GM18517 (cell line): ENCODE results near the gene LIPM.
"Not testable (repeated sequence)": the region's sequence is repeated elsewhere in the genome, so short reads cannot be mapped to it uniquely, and the experiment has no call there.

Experiments used
- ATAC-seq: cut with Tn5 transposase; IDR thresholded peaks from one replicate; pipeline ENCODE4 v1.9.1; 2021; ENCODE audit warnings: mild to moderate bottlenecking, moderate library complexity; ENCODE audit not compliant: unreplicated experiment

The LIPM gene

DNA sequence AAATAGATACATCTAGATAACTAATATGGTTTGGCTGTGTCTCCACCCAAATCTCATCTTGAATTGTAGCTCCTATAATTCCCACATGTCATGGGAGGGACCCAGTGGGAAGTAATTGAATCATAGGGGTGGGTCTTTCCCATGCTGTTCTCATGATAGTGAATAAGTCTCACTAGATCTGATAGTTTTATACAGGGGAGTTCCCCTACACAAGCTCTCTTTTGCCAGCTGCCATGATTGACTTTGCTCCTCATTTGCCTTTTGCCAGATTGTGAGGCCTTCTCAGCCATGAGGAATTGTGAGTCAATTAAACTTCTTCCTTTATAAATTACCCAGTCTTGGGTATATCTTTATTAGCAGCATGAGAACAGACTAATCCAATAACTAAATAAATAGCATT lies 35.1 kb downstream of the LIPM start:
- ATAC-seq = not testable (repeated sequence)

DNA sequence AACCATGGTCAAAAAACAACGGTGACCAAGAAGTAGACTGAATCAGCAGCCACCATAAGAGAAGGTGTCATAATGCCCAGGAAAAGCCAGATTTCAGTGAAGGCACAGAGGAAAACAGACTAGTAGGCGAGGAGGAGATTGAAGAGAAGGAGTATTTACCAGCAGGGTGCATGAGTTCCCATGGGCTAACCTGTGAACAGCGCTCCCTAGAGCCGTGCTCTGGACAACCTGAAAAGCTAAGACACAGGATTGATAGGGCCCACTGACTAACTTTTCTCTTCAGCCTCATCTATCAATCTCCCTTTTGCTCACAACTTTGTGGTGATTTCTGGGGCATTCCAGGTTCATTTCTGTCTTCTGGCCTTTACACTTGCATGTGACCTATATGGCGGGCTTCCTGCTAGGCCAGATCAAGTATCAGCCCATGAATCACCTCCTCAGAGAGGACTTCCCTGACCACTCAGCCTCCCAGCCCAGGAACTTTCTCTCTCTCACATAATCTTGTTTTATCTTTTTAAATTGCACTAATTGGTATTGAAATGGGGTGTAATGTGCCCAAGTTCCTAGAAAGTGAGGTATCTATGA lies 36.3 kb downstream of the LIPM start:
- ATAC-seq = no peak

DNA sequence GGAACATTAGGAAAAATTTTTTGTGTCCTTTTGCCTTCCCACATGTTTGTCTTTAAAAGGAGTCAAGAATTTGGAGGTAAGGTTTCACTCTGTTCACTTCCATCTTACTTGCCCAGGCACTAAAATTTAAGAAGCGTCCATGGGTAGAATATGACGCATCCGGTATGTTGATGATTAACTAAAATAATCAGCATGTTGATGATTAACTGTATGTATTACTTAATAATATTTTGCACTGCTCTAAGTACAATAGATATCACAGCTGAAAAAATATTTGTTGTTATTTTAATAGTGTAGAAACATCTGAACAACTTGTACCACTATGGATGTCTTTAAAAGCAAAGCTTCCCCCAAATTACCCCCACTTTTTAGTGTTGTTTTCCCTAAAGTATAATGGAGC lies 37.6 kb downstream of the LIPM start:
- ATAC-seq = no peak

DNA sequence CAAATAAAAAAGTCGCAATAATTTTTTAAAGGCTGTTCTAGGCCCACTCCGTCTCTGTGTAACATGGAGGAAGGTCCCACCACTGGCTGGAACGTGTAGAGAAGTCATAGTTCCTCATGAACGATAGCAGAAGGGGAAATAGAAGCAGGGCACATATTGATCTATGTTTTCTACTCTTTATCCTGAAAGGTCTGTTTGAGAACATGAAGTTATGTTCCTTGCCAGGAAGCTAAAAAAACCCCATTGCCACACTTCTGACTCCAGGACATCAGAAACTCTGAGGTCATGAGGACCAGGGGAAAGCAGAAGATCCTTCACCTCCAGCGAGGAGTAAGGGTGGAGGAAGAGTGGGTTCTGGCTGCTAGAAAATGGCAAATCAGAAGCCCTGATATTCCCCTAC lies 38.4 kb downstream of the LIPM start:
- no peak for ATAC-seq

DNA sequence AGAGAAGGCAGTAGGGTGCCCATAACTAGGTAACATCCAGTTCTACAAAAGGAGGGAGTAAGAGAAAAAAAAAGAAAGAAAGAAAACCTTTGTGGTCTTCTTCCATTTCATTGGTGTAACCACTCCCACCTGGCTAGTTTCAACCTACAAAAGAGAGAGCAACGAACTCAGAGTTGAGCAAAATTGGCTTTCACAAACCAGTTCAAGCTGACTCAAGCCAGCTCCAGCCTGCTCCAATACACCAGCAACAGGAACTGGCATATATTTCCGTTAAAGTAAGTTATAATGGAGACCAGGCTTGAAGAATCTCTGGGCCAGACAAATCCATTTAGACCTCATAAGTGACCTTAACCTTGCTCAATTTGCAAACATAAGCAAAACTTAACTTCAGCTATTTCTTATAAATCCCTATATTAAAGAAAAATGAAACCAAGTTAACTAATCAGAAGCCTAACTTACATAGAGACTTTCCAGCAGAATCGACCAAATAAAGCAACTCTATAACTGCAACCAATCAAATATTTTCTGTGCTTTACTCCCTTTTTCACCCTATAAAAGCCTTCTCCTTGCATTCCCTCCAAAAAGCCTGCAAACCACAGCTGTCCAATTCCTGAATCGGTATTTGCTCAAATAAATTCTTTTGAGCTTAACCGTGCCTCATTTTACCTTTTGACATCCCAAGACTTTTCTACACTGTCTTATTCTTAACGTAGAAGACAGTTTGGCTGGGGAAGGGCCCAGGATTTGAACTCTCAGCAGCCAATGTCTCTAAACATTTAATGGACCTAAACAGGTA lies 39.0 kb downstream of the LIPM start:
- ATAC-seq = no peak

DNA sequence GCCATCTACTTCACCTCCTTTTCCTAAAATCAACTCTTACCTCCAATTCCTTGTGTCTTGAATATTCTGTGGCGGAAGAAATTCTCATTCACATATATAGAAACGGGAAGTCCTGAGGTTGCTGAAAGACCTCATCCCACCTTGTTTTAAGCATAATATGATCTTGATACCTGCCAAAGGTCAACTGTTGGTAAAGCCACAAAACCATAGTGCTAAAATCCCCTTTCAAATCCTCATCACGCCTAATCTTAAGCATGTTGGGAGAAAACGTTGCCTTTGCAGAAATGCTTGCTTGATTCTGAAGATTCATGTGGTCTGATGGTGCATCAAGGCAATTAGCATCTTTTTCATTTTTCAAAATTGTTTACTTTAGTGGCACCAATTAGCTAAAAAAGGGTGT lies 40.6 kb downstream of the LIPM start:
- no peak for ATAC-seq

DNA sequence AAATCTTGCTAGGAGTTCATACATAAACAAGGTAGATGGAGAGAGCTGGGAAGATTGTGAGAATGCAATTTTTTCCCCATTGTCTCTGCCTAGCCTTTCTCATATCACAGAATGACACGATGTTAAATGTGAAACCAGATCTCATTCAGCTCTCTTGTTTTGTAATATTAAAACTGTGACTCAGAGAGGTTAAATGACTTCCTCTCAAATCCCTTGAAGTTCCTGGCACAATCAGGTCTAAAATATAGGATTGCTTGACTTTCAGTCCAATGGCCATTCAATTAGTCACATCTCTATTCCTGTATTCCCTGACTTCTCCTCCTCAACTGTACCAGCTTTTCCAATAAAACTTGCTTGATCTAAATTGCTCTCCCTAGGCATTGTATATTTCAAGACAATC lies 46.0 kb downstream of the LIPM start:
- ATAC-seq = no peak

DNA sequence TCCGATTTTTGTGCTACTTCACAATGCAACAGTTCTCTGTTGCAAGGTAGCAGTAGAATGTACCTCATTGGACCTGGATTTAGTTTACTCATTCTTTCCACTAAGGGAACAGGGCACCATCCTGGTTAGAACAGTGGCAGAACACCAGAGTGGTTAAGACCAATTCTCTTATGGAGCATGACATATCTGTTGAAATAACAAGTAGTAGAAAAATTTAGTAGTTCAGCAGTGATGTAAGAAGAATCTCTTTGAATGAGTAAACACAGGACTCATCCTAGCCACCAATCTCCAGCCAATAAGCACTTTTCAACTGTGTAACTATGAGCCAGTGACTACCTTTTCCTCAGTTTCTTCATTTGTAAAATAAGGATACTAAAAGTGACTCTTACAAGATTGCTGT lies 46.7 kb downstream of the LIPM start:
- no peak for ATAC-seq

DNA sequence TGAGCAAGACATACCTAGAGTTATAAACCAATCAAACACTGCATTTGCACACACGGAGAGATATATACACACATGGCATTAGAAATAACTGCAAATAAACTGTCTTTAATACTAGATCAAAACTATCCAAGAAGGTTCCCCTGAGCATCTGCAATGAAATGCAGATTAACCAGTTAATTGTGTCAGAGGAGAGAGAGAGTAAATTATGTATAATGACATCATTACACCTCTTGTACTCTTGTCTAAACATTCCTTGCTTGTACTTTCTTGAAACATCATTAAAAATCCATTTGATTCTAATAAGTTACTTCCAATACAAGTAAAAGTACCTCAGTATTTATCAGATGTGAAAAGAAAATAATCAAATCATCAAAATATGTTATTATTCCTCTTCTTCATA lies 48.2 kb downstream of the LIPM start:
- ATAC-seq = no peak

DNA sequence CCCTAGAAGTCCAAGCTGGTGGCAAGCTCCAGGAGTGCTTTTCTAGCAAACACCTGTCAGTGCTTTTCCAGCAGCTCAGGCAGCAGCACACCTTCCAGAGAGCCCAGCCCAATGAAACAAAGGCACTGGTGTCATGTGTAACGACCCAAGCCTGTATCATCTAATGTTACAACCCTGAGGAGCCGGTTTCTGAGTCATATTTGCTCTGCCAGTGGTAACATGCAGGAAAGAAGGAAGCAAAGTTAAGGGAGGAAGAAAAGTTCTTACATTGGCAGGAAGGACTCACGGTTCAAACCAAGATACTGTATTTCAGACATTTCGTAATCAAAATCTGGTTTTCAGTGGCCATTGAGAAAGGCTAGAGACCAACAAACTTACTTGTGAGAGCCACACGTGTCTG lies 49.2 kb downstream of the LIPM start, which contains the start of gene ANKRD22:
TSS of gene ANKRD22 (minus strand) at position 139 of the 400 bp plus-strand sequence. CDS start 237 bp downstream, outside the sequence.
- ATAC-seq = no peak

DNA sequence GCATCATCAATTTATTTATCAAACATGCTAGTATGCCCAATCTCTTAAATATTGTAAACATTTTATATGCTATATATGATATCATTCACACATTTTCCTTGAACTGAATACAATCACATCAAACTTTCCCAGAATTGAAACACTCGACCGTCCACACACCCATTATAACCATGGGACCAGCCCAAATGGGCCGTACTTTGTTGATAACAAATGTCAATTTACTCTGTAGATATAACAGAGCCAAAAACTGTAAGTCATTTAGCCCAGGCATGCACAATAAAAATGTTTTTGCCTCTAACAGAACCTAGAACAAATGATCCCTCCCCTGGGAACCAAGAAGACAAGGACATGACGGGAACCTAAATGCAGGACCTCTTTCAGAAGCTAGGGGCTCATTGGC lies 49.8 kb downstream of the LIPM start:
- no peak for ATAC-seq

DNA sequence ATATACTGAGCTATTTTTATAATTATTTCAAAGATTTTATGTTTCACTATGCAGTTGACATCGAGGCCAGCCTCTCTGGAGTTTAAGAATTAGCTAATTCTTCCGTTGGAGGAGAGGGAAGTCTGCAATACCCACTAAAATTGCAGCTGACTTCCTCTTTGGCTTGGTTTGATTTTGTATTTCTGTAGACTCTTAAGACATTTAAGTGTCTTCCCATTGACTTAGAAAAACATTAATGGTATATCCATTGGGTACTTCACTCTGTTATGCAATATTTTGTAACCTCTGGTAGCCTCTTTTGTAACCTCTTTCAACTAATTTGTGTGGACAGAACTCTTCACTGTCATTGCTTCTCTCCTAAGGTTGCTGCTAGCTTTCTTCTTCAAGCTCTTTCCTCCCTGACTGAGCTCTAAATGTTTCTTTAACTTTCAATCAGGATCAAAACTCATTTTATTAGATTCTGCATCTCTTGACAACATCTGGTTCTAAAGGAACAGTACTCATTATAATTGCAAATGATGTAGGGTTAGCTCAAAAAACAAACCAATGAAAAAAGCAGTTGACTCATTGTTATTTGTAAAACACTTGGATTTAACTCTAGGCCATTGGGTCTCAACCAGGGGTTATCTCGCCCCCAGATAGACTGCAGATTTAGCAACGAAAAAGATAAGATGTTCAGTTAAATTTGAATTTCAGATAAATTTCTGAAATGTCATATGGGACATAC lies 50.8 kb downstream of the LIPM start:
- ATAC-seq = no peak

DNA sequence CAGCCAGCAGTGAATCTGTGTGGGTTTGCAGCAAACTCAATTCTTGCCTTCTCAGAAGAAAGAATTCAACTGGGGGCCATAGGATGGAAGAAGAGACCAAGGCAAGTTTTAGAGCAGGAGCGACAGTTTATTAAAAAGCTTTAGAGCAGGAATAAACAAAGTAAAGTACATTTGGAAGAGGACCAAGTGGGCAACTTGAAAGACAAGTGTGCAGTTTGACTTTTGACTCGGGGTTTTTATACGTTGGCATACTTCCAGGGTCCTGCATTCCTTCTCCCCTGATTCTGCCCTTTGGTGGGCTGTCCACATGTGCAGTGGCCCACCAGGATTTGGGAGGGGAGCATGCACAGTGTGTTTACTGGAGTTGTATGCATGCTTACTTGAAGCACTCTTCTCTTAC lies 52.2 kb downstream of the LIPM start:
- no peak for ATAC-seq

DNA sequence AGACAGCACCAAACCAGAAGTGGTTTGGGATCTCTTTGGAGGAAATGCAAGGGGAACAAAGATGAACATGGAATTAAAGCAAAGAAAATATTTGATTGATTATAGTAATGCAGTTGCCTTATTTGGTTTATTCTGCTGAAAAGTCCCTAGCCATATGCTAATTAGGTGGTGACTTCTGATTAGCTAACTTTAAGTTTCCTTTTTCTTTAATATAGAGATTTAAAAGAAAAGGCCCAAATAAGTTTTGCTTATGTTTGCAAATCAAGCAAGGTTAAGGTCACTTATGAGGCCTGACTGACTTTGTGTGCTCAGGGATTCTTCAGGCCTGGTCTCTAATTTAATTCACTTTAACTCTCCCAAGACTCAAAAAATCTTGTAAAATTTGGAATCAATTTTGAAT lies 55.3 kb downstream of the LIPM start:
- ATAC-seq = no peak

DNA sequence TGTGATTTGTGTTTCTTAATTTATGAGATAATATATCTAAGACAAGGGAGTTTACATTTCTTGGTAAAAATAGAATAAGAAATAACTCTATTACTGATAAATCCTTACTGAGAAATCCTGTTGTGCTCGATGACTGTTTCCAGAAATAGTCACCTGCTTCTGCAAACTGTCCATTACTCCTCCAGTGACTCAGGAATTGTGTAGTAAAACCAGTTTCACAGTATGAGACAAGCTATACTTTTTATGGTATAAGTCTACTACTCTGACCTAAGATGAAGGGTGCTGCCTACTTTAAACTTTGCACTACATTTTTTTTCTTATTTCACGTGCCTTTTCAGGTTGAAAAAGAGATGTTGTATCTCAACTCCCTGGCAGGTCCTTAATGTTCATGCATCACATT lies 56.0 kb downstream of the LIPM start:
- ATAC-seq = no peak

DNA sequence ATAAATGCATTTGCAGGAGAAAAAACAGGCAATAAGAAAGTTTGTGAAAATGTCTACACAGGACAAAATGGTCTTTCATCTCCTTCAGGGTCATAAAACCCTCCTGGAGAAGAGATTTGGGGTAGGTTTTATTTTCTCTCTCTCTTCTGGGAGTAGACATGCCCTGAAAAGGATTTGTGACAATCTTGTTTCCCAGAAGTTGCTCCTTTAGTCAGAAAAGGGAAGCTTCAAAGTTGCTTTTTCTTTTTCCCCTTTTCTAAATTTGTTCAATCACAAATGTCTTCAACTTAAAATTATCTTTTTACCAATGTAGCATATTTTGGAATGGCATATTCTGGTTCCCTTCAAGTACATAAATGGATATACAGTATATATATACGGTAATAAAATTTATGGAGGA lies 58.5 kb downstream of the LIPM start:
- ATAC-seq = no peak

DNA sequence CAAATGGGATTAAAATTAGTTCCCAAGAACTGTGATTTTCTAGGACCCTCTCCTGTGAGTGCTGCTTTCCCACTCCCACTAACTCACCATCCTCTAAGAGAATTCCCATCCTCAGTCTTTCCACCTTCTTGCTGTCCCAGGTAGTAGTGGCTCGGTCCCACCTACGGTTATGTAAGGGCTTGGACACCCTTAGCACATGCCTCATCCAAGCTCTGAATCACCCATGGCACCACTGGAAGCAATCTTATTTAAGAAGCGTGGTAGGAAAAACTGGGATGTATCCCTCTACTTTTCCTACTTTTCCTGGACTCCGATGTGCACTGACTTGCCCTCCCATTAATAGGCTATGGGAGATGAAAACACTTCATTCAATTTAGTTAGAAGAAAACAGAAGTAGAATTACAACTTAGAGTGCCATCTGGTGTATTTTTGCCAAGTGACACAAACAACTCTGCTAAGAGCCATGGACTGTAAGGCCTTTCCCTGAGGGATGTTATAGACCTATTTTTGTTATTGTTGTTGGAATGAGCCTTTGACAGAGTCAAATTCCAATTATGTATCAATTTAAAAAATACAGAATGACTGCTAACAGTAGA lies 62.8 kb downstream of the LIPM start:
- no peak for ATAC-seq

DNA sequence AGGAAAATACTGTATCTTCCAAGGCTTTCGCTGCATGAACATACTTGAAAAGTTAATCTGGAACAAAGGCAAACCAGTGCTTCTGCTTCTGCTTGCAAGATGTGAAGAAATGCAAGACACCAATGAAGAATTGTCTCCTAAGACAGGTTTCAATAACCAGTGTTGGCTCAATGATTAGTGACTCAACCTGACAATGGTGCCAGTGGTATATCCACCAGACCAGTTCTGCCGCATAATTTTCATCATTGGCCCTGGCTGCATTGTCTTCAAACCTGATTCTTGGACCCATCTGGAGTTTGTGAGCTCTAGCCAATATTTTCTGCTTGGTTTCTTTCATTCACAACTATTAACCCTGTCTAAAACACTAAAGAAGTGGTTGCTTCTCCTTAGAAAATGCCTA lies 63.9 kb downstream of the LIPM start:
- no peak for ATAC-seq

DNA sequence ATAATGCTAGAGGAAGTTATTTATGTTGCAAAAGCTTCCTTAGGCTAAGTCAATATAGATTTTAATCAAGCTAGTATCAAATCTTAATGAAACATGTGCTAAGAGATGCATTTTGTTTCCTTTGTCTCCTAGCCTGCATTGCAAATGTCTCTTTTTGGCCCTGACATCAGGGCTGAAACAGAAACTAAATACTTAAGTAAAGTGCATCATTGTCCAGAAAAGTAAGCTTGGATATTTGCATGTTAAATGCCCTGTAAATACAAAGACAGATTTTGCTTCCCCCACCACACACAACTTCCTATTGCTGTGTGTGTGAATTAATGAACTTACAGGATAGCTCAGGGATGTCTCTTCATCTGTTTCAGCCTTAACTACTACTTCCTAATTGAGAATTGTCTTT lies 67.6 kb downstream of the LIPM start:
- ATAC-seq = no peak
